H1 (cell line): ENCODE measurements around the gene SLC25A21. TPM values are rescaled to one million over a fixed set of nuclear protein-coding genes. Genes with fewer than 3 reads are reported as not detected.

ENCODE experiments used
- EP300 ChIP-seq, 2 experiments: IDR thresholded peaks; 1 replicate in 1 of 2; 2 replicates in 1 of 2; pipeline ENCODE4 v1.6.1; 2011 to 2012; ENCODE audit warnings: low read depth in 2 of 2, low read length in 2 of 2, mild to moderate bottlenecking in 2 of 2, borderline replicate concordance in 1 of 2, inconsistent platforms in 1 of 2, moderate library complexity in 1 of 2
- GABPA ChIP-seq: IDR thresholded peaks from 2 replicates; pipeline ENCODE4 v1.6.1; 2011; ENCODE audit warnings: mild to moderate bottlenecking, low read length, moderate library complexity, borderline replicate concordance; ENCODE audit not compliant: insufficient read depth
- MAFK ChIP-seq: IDR thresholded peaks from 2 replicates; pipeline ENCODE4 v1.6.1; 2012; ENCODE audit warnings: low read depth, mild to moderate bottlenecking, improper control_type of control experiment, low read length
- POLR2A ChIP-seq, 2 experiments: IDR thresholded peaks; 1 replicate in 1 of 2; 2 replicates in 1 of 2; pipeline ENCODE4 v1.6.1; 2011; ENCODE audit warnings: low read depth in 2 of 2, low read length in 2 of 2, mild to moderate bottlenecking in 2 of 2; ENCODE audit errors: control extremely low read depth in 1 of 2
- POU5F1 ChIP-seq: IDR thresholded peaks from 2 replicates; pipeline ENCODE4 v1.6.1; 2011; ENCODE audit warnings: low read depth, mild to moderate bottlenecking, low read length, moderate library complexity
- SIX5 ChIP-seq: IDR thresholded peaks from 2 replicates; pipeline ENCODE4 v1.6.1; 2011; ENCODE audit warnings: mild to moderate bottlenecking, low read depth, low read length
- TBP ChIP-seq: IDR thresholded peaks from 2 replicates; pipeline ENCODE4 v1.6.1; 2011; ENCODE audit warnings: low read depth, low read length, improper control_type of control experiment
- TCF12 ChIP-seq: IDR thresholded peaks from 2 replicates; pipeline ENCODE4 v1.6.1; 2011; ENCODE audit warnings: low read depth, mild to moderate bottlenecking, low read length
- ZNF274 ChIP-seq: IDR thresholded peaks from 2 replicates; pipeline ENCODE4 v1.7.0; 2012; ENCODE audit warnings: low read length, borderline replicate concordance; ENCODE audit errors: extremely low read depth
- polyA plus RNA-seq, 7 experiments: library from polyadenylated mRNA; depleted of rRNA in 3 of 7; stranded (reverse) in 5 of 7; unstranded in 2 of 7; fragments of >200 nt in 5 of 7; fragments of 200-250 nt in 2 of 7; gene quantifications; 1 replicate in 5 of 7; 2 replicates in 1 of 7; 4 replicates in 1 of 7; pipeline versions ENCODE4 v1.2.1 to v1.2.3, GENCODE V29; 2011 to 2013; ENCODE audit warnings: missing spikeins in 2 of 7, mixed read lengths in 2 of 7
- total RNA-seq: library from RNA; stranded (reverse); fragmentation: NEBNext Ultra II Directional; extraction: Animal tissue kit (Norgen Biotek cat#: 25700); gene quantifications from 2 replicates; pipeline ENCODE4 v1.2.1, GENCODE V29; 2021

SLC25A21 gene
- total and polyA plus RNA-seq, 2 of the 8 experiments (the other 6 are each of a cell fraction or from before 2014, with no cell fraction given) = 6.9 to 15.7 TPM

- TF ChIP-seq TBP (no peak), EP300 (IDR thresholded peaks at IDR 0.05; ENCODE audit: borderline replicate concordance in 1 of 2, low read depth in 2 of 2, low read length in 2 of 2) (no peak), TCF12 (no peak), POLR2A (IDR thresholded peaks at IDR 0.05; ENCODE audit: control extremely low read depth in 1 of 2, low read depth in 2 of 2, low read length in 2 of 2) (no peak), ZNF274 (no peak), MAFK (no peak), POU5F1 (no peak), GABPA (no peak), SIX5 (no peak)
- TF ChIP-seq, all 59 proteins: peak for 0
Measured at GRCh38 chr14:36784541-36784940, 387.9 kb downstream of the SLC25A21 start (continued).
